ENCODE measurements around the gene CERKL.

DNA sequence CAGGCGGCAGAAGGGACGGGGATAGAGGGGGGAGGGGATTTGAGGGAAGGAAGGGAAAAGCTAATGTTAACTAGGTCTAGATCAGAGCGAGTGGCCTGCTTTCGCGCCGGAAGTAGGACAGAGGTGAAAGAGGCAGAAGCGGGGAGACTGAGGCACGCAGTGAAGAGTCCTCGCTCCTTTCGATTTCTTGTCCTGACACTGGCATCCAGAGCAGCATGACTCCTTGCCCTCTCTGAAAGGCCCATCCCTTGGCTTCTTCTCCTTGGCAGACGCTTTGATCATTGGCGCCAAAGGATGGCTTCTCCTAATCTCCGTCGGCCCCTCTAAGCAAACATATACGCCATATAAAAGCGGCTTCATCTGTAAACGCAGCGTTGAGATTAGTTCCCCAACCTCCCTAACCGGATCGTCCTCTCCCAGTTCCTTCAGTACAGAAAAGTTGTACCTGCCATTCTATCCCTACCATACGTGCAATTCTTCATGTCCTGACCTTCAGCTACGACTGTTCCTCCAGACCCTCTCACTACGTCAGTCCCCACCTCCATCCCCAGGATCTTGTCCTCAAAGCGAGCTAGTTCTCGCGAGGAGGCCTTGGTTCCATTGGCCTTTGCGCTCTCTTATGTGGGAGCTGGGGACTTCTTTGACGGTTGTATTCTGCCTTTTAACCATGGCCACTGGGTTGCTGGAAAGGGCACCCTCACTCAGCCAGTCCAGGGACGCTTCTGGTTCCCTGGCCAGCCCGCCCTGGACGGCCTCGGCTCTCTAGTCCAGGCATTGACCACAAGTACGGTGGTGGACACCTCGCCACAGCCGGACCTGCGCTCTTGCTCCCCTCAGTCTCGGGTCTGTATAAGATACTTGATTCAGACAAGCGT is 24.3 kb upstream of the CERKL start:
- TF ChIP-seq, protein P1, sequence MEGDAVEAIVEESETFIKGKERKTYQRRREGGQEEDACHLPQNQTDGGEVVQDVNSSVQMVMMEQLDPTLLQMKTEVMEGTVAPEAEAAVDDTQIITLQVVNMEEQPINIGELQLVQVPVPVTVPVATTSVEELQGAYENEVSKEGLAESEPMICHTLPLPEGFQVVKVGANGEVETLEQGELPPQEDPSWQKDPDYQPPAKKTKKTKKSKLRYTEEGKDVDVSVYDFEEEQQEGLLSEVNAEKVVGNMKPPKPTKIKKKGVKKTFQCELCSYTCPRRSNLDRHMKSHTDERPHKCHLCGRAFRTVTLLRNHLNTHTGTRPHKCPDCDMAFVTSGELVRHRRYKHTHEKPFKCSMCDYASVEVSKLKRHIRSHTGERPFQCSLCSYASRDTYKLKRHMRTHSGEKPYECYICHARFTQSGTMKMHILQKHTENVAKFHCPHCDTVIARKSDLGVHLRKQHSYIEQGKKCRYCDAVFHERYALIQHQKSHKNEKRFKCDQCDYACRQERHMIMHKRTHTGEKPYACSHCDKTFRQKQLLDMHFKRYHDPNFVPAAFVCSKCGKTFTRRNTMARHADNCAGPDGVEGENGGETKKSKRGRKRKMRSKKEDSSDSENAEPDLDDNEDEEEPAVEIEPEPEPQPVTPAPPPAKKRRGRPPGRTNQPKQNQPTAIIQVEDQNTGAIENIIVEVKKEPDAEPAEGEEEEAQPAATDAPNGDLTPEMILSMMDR (IDR thresholded peaks at IDR 0.05; ENCODE audit: poor library complexity), result no peak
- TF ChIP-seq EZH2 (IDR thresholded peaks at IDR 0.05; ENCODE audit: borderline replicate concordance), result peak; percentile 49
